ENCODE measurements around the gene UBE2U. TPM values are rescaled to one million over a fixed set of nuclear protein-coding genes. Genes with fewer than 3 reads are reported as not detected.

The UBE2U gene
- total and polyA plus RNA-seq, 12 donors: 1.2 to 3.6 (median 2.7) TPM; not detected in 6

GRCh38 chr1:64200064-64200463 lies 3.4 kb upstream of the UBE2U start:
- Histone ChIP-seq H3K9me3 (no peaks in the 10 kb centered on the region), H3K4me1 (peaks cover 0 to 17% (median 8%) of the 10 kb centered on the region in 9 donors), H3K36me3 (no peaks in the 10 kb centered on the region), H3K27me3 (peaks cover 0 to 6% (median 0%) of the 10 kb centered on the region in 7 donors), H3K4me3 (no peak overlapping the region), H3K27ac (no peak overlapping the region)
- no peak for DNase-seq
- 33 to 47% methylated on average over 1 of the region's 1 CpG for WGBS, 2 donors
- TF ChIP-seq CTCF (IDR thresholded peaks at IDR 0.05): no peak
- intact Hi-C loops (cut with DNase I): no loop called here
- ATAC-seq: no peak

- Histone ChIP-seq H3K4me3 (no peak overlapping the region), H3K4me1 (no peaks in the 10 kb centered on the region), H3K27me3 (peaks cover 0 to 18% (median 0%) of the 10 kb centered on the region in 7 donors), H3K27ac (no peak overlapping the region), H3K36me3 (no peaks in the 10 kb centered on the region), H3K9me3 (no peaks in the 10 kb centered on the region)
- DNase-seq: no peak
- TF ChIP-seq CTCF (IDR thresholded peaks at IDR 0.05): no peak
- ATAC-seq: no peak
- intact Hi-C loops (cut with DNase I): no loop called here
- 79 to 89% methylated on average over 2 of the region's 2 CpGs for WGBS, 2 donors
Measured at GRCh38 chr1:64209221-64209620, 5.8 kb downstream of the UBE2U start.

- no peak overlapping the region for H3K27ac ChIP-seq
- no peak for ATAC-seq
- H3K9me3 ChIP-seq: no peaks in the 10 kb centered on the region
- DNase-seq: no peak
- TF ChIP-seq CTCF (IDR thresholded peaks at IDR 0.05): no peak
- H3K4me1 ChIP-seq: no peaks in the 10 kb centered on the region
- H3K36me3 ChIP-seq: no peaks in the 10 kb centered on the region
- no peaks in the 10 kb centered on the region for H3K27me3 ChIP-seq
- intact Hi-C loops (cut with DNase I): no loop called here
- H3K4me3 ChIP-seq: no peak overlapping the region
Measured at GRCh38 chr1:64212031-64212430, 8.6 kb downstream of the UBE2U start.

GRCh38 chr1:64215576-64215975 lies 12.2 kb downstream of the UBE2U start:
- no peak overlapping the region for H3K4me3 ChIP-seq
- 78% methylated on average over 3 of the region's 3 CpGs for WGBS, 2 donors
- no peak for TF ChIP-seq CTCF (IDR thresholded peaks at IDR 0.05)
- intact Hi-C loops (cut with DNase I): no loop called here
- H3K36me3 ChIP-seq: no peaks in the 10 kb centered on the region
- H3K27me3 ChIP-seq: no peaks in the 10 kb centered on the region
- DNase-seq (no peak), ATAC-seq (no peak)
- no peaks in the 10 kb centered on the region for H3K9me3 ChIP-seq
- H3K4me1 ChIP-seq: no peaks in the 10 kb centered on the region
- no peak overlapping the region for H3K27ac ChIP-seq

GRCh38 chr1:64220241-64220640 lies 16.8 kb downstream of the UBE2U start:
- WGBS, 2 donors: 71 to 74% methylated on average over 5 of the region's 5 CpGs
- no peak for ATAC-seq
- H3K27ac ChIP-seq: no peak overlapping the region

More at GRCh38 chr1:64220241-64220640, 16.8 kb downstream of the UBE2U start:
- H3K4me1 ChIP-seq: no peaks in the 10 kb centered on the region
- H3K27me3 ChIP-seq: no peaks in the 10 kb centered on the region
- H3K9me3 ChIP-seq: no peaks in the 10 kb centered on the region
- no peaks in the 10 kb centered on the region for H3K36me3 ChIP-seq
- TF ChIP-seq CTCF (IDR thresholded peaks at IDR 0.05): no peak
- intact Hi-C loops (cut with DNase I): no loop called here
- no peak overlapping the region for H3K4me3 ChIP-seq
- no peak for DNase-seq

All from heart right ventricle (tissue), 16 donors.